Measurements from ENCODE around the gene UBE2D1. TPM values are rescaled to one million over a fixed set of nuclear protein-coding genes. Genes with fewer than 3 reads are reported as not detected.

Gene UBE2D1
- total RNA-seq, 1 donor from 2014 or later, result 24.9 TPM

GRCh38 chr10:58322835-58323209, 12.0 kb upstream of the UBE2D1 start:
- no peak for TF ChIP-seq CTCF (conservative IDR thresholded peaks at IDR 0.05)
- H3K4me1 Mint-ChIP-seq, result peaks cover 5% of the 10 kb centered on the region
- H3K27me3 Mint-ChIP-seq (ENCODE audit: low read depth), result no peaks in the 10 kb centered on the region
- H3K36me3 Mint-ChIP-seq (ENCODE audit: low read depth), result no peaks in the 10 kb centered on the region
- no peak for DNase-seq (ENCODE audit: low read depth, low spot score)
- H3K4me3 Mint-ChIP-seq, result no peak overlapping the region
- H3K9me3 Mint-ChIP-seq, result peaks cover 2% of the 10 kb centered on the region
- H3K27ac Mint-ChIP-seq (ENCODE audit: unreplicated experiment), result no peak overlapping the region

GRCh38 chr10:58326967-58327381, 7.8 kb upstream of the UBE2D1 start:
- Mint-ChIP-seq H3K27me3 (ENCODE audit: low read depth) (peaks cover 13% of the 10 kb centered on the region), H3K27ac (ENCODE audit: unreplicated experiment) (no peak overlapping the region), H3K9me3 (peaks cover 2% of the 10 kb centered on the region), H3K36me3 (ENCODE audit: low read depth) (no peaks in the 10 kb centered on the region), H3K4me1 (peaks cover 5% of the 10 kb centered on the region), H3K4me3 (no peak overlapping the region)
- TF ChIP-seq CTCF (conservative IDR thresholded peaks at IDR 0.05), result no peak
- DNase-seq (ENCODE audit: low read depth, low spot score), result no peak

- Mint-ChIP-seq H3K9me3 (peaks cover 2% of the 10 kb centered on the region), H3K4me1 (no peaks in the 10 kb centered on the region), H3K27ac (ENCODE audit: unreplicated experiment) (no peak overlapping the region), H3K36me3 (ENCODE audit: low read depth) (no peaks in the 10 kb centered on the region), H3K27me3 (ENCODE audit: low read depth) (peaks cover 15% of the 10 kb centered on the region), H3K4me3 (no peak overlapping the region)
- TF ChIP-seq CTCF (conservative IDR thresholded peaks at IDR 0.05), result no peak
- DNase-seq (ENCODE audit: low read depth, low spot score), result no peak
Measured at GRCh38 chr10:58328233-58328632, 6.6 kb upstream of the UBE2D1 start.

GRCh38 chr10:58330431-58330830, 4.4 kb upstream of the UBE2D1 start:
- Mint-ChIP-seq H3K9me3 (peaks cover 2% of the 10 kb centered on the region), H3K4me1 (peaks cover under 1% of the 10 kb centered on the region), H3K27ac (ENCODE audit: unreplicated experiment) (no peak overlapping the region), H3K36me3 (ENCODE audit: low read depth) (no peaks in the 10 kb centered on the region), H3K4me3 (no peak overlapping the region), H3K27me3 (ENCODE audit: low read depth) (peaks cover 15% of the 10 kb centered on the region)
- DNase-seq (ENCODE audit: low read depth, low spot score), result no peak
- TF ChIP-seq CTCF (conservative IDR thresholded peaks at IDR 0.05), result no peak

- no peak overlapping the region for H3K4me3 Mint-ChIP-seq
- H3K27me3 Mint-ChIP-seq (ENCODE audit: low read depth), result peaks cover 15% of the 10 kb centered on the region
- no peaks in the 10 kb centered on the region for H3K36me3 Mint-ChIP-seq (ENCODE audit: low read depth)
- TF ChIP-seq CTCF (conservative IDR thresholded peaks at IDR 0.05), result no peak
- DNase-seq (ENCODE audit: low read depth, low spot score), result no peak
- no peak overlapping the region for H3K27ac Mint-ChIP-seq (ENCODE audit: unreplicated experiment)
- no peaks in the 10 kb centered on the region for H3K9me3 Mint-ChIP-seq
- H3K4me1 Mint-ChIP-seq, result peaks cover 12% of the 10 kb centered on the region
Measured at GRCh38 chr10:58331646-58332045, 3.2 kb upstream of the UBE2D1 start.
